HFF-Myc (cell line): ENCODE results near the gene ENTREP3.

ENCODE experiments used
- DNase-seq: peaks from one replicate; pipeline ENCODE4 v3.0.0-alpha.2; 2011; ENCODE audit warnings: low read depth; ENCODE audit errors: extremely low read depth
- H3K4me3 ChIP-seq: replicated peaks from 2 replicates; pipeline ENCODE4 v1.5.1; 2011; ENCODE audit warnings: low read depth, mild to moderate bottlenecking, control low read depth, low read length
- TF ChIP-seq, protein P1 (sequence below): IDR thresholded peaks from 2 replicates; pipeline ENCODE4 v1.5.1; 2012; ENCODE audit warnings: mild to moderate bottlenecking, low read depth, low read length, control low read depth; ENCODE audit errors: missing control alignments

The ENTREP3 gene

DNA sequence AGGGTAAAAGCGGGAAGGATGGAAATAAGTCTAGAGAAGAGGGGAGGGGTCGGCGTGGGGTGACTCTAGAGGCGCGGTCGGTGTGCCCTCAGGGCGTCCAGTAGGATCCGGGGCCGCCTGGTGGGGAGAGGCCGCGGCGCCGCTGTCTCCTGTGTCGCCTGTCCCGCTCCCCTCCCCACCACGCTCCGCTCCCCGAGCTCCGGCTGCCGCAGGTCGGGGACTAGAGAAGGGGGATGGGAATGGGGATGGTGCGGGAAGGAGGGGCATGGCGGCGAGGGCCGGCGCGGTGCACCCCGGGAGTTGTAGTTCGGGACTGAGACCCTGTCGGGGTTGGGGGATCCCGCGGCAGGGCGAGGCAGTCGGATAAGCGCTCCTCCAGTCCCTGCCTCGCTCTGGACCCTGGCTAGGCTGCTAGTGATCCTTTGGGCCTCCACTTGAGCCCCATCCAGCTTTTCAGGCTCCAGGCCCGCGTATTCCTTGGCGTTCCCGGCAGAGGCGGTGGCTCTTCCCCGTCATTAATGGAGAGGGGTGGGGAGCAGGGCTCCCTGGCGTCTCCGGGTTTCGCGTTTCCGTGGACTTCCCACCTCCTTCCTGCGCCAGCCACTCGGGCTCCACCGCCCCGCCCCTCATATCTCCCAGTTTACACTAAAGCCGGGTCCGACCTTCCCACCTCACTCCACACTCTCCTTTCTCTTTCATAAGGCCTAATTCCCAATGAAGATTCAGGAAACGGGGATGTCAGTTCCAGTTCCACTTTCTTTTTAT is at the start of gene ENTREP3:
Gene ENTREP3, minus strand, starts transcription at position 241 of the 765 bp plus-strand sequence. CDS start 606 bp downstream, outside the sequence.
- TF ChIP-seq, protein P1, sequence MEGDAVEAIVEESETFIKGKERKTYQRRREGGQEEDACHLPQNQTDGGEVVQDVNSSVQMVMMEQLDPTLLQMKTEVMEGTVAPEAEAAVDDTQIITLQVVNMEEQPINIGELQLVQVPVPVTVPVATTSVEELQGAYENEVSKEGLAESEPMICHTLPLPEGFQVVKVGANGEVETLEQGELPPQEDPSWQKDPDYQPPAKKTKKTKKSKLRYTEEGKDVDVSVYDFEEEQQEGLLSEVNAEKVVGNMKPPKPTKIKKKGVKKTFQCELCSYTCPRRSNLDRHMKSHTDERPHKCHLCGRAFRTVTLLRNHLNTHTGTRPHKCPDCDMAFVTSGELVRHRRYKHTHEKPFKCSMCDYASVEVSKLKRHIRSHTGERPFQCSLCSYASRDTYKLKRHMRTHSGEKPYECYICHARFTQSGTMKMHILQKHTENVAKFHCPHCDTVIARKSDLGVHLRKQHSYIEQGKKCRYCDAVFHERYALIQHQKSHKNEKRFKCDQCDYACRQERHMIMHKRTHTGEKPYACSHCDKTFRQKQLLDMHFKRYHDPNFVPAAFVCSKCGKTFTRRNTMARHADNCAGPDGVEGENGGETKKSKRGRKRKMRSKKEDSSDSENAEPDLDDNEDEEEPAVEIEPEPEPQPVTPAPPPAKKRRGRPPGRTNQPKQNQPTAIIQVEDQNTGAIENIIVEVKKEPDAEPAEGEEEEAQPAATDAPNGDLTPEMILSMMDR = no peak
- DNase-seq = no peak
- peak within 1 kb of the TSS; percentile 82 for H3K4me3 ChIP-seq

- TF ChIP-seq, protein P1 = no peak
- no peak for DNase-seq
- no peak overlapping the region for H3K4me3 ChIP-seq
Measured at GRCh38 chr1:155304558-155305063, 49.3 kb upstream of the ENTREP3 start.

DNA sequence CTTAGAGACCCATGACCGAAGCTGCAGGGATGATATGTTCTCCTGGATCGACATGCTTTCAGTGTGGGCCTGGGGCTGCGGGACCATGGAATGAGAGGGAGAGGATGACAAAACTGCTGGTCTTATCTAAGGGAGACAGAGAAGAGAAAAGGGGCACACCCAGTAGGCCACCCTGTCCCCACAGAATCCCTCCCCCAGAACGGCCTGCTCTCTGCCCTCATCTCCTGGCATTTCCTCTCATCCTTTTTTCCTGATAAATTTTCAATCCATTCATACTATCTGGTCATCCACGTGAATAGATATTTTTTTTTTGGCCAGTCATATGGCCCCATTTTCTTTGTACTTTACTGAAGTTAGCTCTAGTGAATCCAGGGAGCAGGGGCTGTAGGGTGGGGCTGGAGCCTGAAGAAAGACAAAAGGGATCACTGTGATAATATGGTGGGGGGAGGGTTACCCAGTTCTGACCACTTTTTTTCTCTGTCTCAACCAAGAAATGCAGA is 46.1 kb upstream of the ENTREP3 start, which contains the start of gene PKLR:
Gene PKLR, minus strand, starts transcription at position 97 of the 500 bp plus-strand sequence. Its CDS starts 43 bp downstream, at position 54.
- no peak within 1 kb of the TSS for H3K4me3 ChIP-seq
- TF ChIP-seq, protein P1 = no peak
- no peak for DNase-seq

DNA sequence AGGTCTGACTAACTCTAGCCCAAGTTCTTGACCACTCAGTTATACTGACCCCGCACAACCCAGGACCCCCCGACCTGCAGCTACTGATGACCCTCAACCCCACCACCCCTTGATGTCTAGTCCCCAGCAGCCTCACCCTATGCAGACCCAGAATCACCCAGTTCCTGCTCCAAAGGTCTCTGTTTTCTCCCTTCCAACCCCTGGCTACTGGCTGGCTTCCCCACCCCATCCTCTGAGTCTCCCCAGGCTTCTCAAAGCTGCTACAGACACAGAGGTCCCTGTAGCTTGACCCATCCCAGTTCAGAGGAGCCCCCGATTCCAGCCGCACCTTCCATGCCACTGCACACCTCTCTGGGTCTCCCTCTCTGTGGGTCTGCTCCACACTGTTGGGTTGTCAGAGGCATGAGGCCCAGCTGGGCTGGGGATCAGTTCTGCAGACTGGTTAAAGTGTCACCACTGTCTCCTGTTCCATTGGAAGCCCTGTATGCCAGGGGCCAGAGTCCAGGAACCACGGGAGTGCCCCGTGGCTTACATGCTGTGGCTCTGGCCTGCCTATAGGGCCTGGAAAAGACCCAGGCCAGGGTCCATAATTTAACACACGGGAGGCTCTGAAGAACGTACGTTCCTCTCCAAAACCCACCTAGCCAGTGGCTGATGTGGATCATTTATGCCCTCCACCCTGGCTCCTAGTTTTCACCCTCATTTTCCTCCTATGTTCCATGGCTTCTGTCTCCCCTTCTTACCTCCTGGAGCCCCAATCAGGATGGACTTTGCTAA is 45.5 kb upstream of the ENTREP3 start:
- DNase-seq = no peak
- TF ChIP-seq, protein P1 = no peak
- no peak overlapping the region for H3K4me3 ChIP-seq

- no peak for DNase-seq
- TF ChIP-seq, protein P1 = no peak
- no peak overlapping the region for H3K4me3 ChIP-seq
Measured at GRCh38 chr1:155300024-155300423, 44.7 kb upstream of the ENTREP3 start.

DNA sequence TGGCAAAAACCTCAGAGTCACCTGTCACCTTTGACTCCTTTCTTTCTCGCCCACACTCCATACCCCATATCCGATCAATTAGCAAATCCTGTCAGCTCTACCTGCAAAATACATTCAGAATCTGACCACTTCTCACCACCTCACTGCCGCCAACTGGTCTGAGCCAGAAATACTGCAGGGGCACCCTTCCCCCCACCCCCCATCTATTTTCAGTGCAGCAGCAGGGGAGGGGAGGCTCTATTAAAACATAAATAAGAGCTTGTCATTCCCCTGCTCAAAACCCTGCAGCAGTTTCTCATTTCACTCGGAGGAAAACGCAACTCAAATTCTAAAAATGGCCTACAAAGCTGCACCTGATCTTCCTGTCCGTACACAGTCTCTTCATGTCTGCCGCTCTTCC is 42.1 kb upstream of the ENTREP3 start:
- TF ChIP-seq, protein P1 = no peak
- no peak overlapping the region for H3K4me3 ChIP-seq
- no peak for DNase-seq
